ENCODE measurements around the gene TMEM186.

DNA sequence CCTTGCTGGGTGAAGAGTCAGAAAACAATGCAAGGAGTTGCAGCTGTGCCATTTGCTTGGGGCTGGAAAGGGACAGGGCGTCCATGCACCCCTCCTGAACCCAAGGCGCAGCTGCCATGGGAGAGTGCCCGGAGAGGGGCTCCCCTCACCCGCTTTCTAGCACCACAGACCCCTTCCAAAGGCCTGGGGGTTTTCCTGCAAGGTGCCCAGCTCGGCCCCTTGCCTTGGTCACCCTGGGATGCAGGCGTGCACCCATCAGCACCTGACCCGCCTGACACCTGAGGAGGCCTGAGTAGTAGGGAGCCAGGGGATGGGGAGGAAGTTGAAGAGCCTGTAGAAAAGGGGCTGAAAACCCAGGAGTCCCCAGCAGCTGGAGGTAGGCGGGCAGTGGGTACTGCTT is 30.3 kb downstream of the TMEM186 start:
- TF ChIP-seq, protein P1, sequence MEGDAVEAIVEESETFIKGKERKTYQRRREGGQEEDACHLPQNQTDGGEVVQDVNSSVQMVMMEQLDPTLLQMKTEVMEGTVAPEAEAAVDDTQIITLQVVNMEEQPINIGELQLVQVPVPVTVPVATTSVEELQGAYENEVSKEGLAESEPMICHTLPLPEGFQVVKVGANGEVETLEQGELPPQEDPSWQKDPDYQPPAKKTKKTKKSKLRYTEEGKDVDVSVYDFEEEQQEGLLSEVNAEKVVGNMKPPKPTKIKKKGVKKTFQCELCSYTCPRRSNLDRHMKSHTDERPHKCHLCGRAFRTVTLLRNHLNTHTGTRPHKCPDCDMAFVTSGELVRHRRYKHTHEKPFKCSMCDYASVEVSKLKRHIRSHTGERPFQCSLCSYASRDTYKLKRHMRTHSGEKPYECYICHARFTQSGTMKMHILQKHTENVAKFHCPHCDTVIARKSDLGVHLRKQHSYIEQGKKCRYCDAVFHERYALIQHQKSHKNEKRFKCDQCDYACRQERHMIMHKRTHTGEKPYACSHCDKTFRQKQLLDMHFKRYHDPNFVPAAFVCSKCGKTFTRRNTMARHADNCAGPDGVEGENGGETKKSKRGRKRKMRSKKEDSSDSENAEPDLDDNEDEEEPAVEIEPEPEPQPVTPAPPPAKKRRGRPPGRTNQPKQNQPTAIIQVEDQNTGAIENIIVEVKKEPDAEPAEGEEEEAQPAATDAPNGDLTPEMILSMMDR (conservative IDR thresholded peaks at IDR 0.05): no peak
- no peak for TF ChIP-seq EZH2 (IDR thresholded peaks at IDR 0.05; ENCODE audit: low read depth)

Measured in PC-9 (cell line).